ENCODE results near the gene EYS. TPM values are rescaled to one million over a fixed set of nuclear protein-coding genes. Genes with fewer than 3 reads are reported as not detected.

The EYS gene
- total RNA-seq, 1 donor from 2014 or later: not detected

GRCh38 chr6:63716169-63716568 is 1990.9 kb downstream of the EYS start:
- Histone ChIP-seq H3K4me1 (no peaks in the 10 kb centered on the region), H3K9me3 (no peaks in the 10 kb centered on the region), H3K4me3 (no peak overlapping the region), H3K27me3 (no peaks in the 10 kb centered on the region), H3K36me3 (peaks cover 29 to 30% of the 10 kb centered on the region in 2 donors), H3K27ac (no peak overlapping the region)
- DNase-seq (ENCODE audit: low spot score in 2 of 2): no peak
- intact Hi-C loops (cut with DNase I): no loop called here
- no peak for TF ChIP-seq CTCF (IDR thresholded peaks at IDR 0.05)

- DNase-seq (ENCODE audit: low spot score in 2 of 2): no peak
- intact Hi-C loops (cut with DNase I): no loop called here
- Histone ChIP-seq H3K27ac (no peak overlapping the region), H3K27me3 (no peaks in the 10 kb centered on the region), H3K4me1 (no peaks in the 10 kb centered on the region), H3K4me3 (no peak overlapping the region), H3K9me3 (no peaks in the 10 kb centered on the region), H3K36me3 (peaks cover 40 to 50% of the 10 kb centered on the region in 2 donors)
- no peak for TF ChIP-seq CTCF (IDR thresholded peaks at IDR 0.05)
These were observed 1992.9 kb downstream of the EYS start for GRCh38 chr6:63714091-63714490.

- no peaks in the 10 kb centered on the region for H3K4me1 ChIP-seq
- no peaks in the 10 kb centered on the region for H3K9me3 ChIP-seq
- no peaks in the 10 kb centered on the region for H3K27me3 ChIP-seq
- no peak overlapping the region for H3K27ac ChIP-seq
- H3K36me3 ChIP-seq: peaks cover 40 to 55% of the 10 kb centered on the region in 2 donors
- H3K4me3 ChIP-seq: no peak overlapping the region
- DNase-seq (ENCODE audit: low spot score in 2 of 2): no peak
- intact Hi-C loops (cut with DNase I): no loop called here
- TF ChIP-seq CTCF (IDR thresholded peaks at IDR 0.05): no peak
These were observed 1993.7 kb downstream of the EYS start for GRCh38 chr6:63713332-63713731.

- no peaks in the 10 kb centered on the region for H3K9me3 ChIP-seq
- no peak for DNase-seq (ENCODE audit: low spot score in 2 of 2)
- H3K27ac ChIP-seq: no peak overlapping the region
- H3K4me1 ChIP-seq: no peaks in the 10 kb centered on the region
- intact Hi-C loops (cut with DNase I): no loop called here
- no peaks in the 10 kb centered on the region for H3K27me3 ChIP-seq
- H3K4me3 ChIP-seq: no peak overlapping the region
- H3K36me3 ChIP-seq: peaks cover 44 to 79% of the 10 kb centered on the region in 2 donors
- no peak for TF ChIP-seq CTCF (IDR thresholded peaks at IDR 0.05)
These were observed 1997.9 kb downstream of the EYS start for GRCh38 chr6:63709148-63709547.

- H3K27me3 ChIP-seq: no peaks in the 10 kb centered on the region
- peaks cover 49 to 83% of the 10 kb centered on the region in 2 donors for H3K36me3 ChIP-seq
- H3K27ac ChIP-seq: no peak overlapping the region
- intact Hi-C loops (cut with DNase I): no loop called here
- H3K4me3 ChIP-seq: no peak overlapping the region
- TF ChIP-seq CTCF (IDR thresholded peaks at IDR 0.05): no peak
- DNase-seq (ENCODE audit: low spot score in 2 of 2): no peak
- no peaks in the 10 kb centered on the region for H3K9me3 ChIP-seq
- no peaks in the 10 kb centered on the region for H3K4me1 ChIP-seq
These were observed 1998.4 kb downstream of the EYS start for GRCh38 chr6:63708631-63709030.

GRCh38 chr6:63706630-63707029 is 2000.4 kb downstream of the EYS start:
- no peaks in the 10 kb centered on the region for H3K9me3 ChIP-seq
- no peak overlapping the region for H3K4me3 ChIP-seq
- no peak for DNase-seq (ENCODE audit: low spot score in 2 of 2)
- peaks cover 43 to 83% of the 10 kb centered on the region in 2 donors for H3K36me3 ChIP-seq
- TF ChIP-seq CTCF (IDR thresholded peaks at IDR 0.05): no peak
- H3K27me3 ChIP-seq: no peaks in the 10 kb centered on the region
- H3K4me1 ChIP-seq: no peaks in the 10 kb centered on the region
- no peak overlapping the region for H3K27ac ChIP-seq
- intact Hi-C loops (cut with DNase I): no loop called here

Measured in ascending aorta (tissue), 2 donors.